Keratinocyte (primary cell): ENCODE data around the gene NPY4R2. TPM values are rescaled to one million over a fixed set of nuclear protein-coding genes. Genes with fewer than 3 reads are reported as not detected.
"Not testable (repeated sequence)": the region's sequence is repeated elsewhere in the genome, so short reads cannot be mapped to it uniquely, and the experiment has no call there.

Experiments used
- DNase-seq: peaks from one replicate; pipeline ENCODE4 v3.0.0-alpha.2; 2011; ENCODE audit warnings: low read depth, missing footprints, low spot score
- FAIRE-seq: peaks from 2 replicates; lab custom pipeline; 2011; peaks lifted over from hg19 to GRCh38; lab: Jason Lieb, UNC
- H2AFZ ChIP-seq: 2 replicates; pipeline ENCODE4 v1.6.0; 2012; ENCODE audit warnings: low read length, control low read depth, inconsistent platforms; ENCODE audit not compliant: control insufficient read depth
- H3K27ac ChIP-seq: 2 replicates; pipeline ENCODE4 v1.5.1; 2011; ENCODE audit warnings: low read length; ENCODE audit not compliant: control insufficient read depth, insufficient read depth
- H3K27me3 ChIP-seq: 3 replicates; pipeline ENCODE4 v1.6.0; 2011; ENCODE audit warnings: low read length; ENCODE audit not compliant: control insufficient read depth, insufficient read depth; ENCODE audit errors: extremely low read depth
- H3K36me3 ChIP-seq, 2 experiments: 2 replicates in 1 of 2; 3 replicates in 1 of 2; pipeline ENCODE4 v1.5.1; 2011; ENCODE audit warnings: low read length in 2 of 2, mild to moderate bottlenecking in 1 of 2; ENCODE audit not compliant: control insufficient read depth in 2 of 2, insufficient read depth in 2 of 2; ENCODE audit errors: extremely low read depth in 1 of 2
- H3K4me1 ChIP-seq: 3 replicates; pipeline ENCODE4 v1.5.1; 2011; ENCODE audit warnings: low read length; ENCODE audit not compliant: control insufficient read depth, insufficient read depth; ENCODE audit errors: extremely low read depth
- H3K4me2 ChIP-seq: 3 replicates; pipeline ENCODE4 v1.6.0; 2011; ENCODE audit warnings: low read depth, low read length; ENCODE audit not compliant: control insufficient read depth, insufficient read depth; ENCODE audit errors: extremely low read depth
- H3K4me3 ChIP-seq, 3 experiments: fragments of 200-600 bp in 1 of 3; sonication (generic) in 1 of 3; 2 replicates in 2 of 3; 3 replicates in 1 of 3; pipeline ENCODE4 v1.5.1; 2011 to 2016; ENCODE audit warnings: low read length in 3 of 3, mild to moderate bottlenecking in 3 of 3, control low read depth in 2 of 3, inconsistent platforms in 1 of 3, low read depth in 1 of 3, mixed read lengths in 1 of 3, mixed run types in 1 of 3, moderate library complexity in 1 of 3; ENCODE audit not compliant: control insufficient read depth in 2 of 3, insufficient read depth in 2 of 3; ENCODE audit errors: extremely low read depth in 1 of 3
- H3K79me2 ChIP-seq: 2 replicates; pipeline ENCODE4 v1.6.0; 2012; ENCODE audit warnings: low read length; ENCODE audit not compliant: control insufficient read depth, insufficient read depth
- H3K9ac ChIP-seq: 3 replicates; pipeline ENCODE4 v1.6.0; 2011; ENCODE audit warnings: low read length; ENCODE audit not compliant: control insufficient read depth, insufficient read depth; ENCODE audit errors: extremely low read depth
- H3K9me1 ChIP-seq: 3 replicates; pipeline ENCODE4 v1.6.0; 2011; ENCODE audit warnings: low read length; ENCODE audit not compliant: control insufficient read depth, insufficient read depth; ENCODE audit errors: extremely low read depth
- H3K9me3 ChIP-seq: 2 replicates; pipeline ENCODE4 v1.5.1; 2012; ENCODE audit warnings: low read depth, low read length; ENCODE audit not compliant: control insufficient read depth
- H4K20me1 ChIP-seq: 3 replicates; pipeline ENCODE4 v1.6.0; 2011; ENCODE audit warnings: low read length; ENCODE audit not compliant: control insufficient read depth, insufficient read depth; ENCODE audit errors: extremely low read depth
- dilution Hi-C: fragments of 300-500 bp; cut with MboI; formaldehyde crosslinking; loops from one replicate; pipeline ENCODE4 v1.7.0; 2020; ENCODE audit warnings: low sequenced_read_pairs; ENCODE audit not compliant: extremely low pct_ligation_motif_present
- polyA minus RNA-seq, 3 experiments: library from RNA; depleted of rRNA, polyadenylated mRNA; stranded (reverse); fragments of >200 nt; gene quantifications; 1 replicate in 1 of 3; 2 replicates in 1 of 3; 3 replicates in 1 of 3; pipeline ENCODE4 v1.2.3, GENCODE V29; 2011
- polyA plus RNA-seq, 5 experiments: library from polyadenylated mRNA; depleted of rRNA in 3 of 5; stranded (reverse) in 3 of 5; stranded (forward) in 1 of 5; unstranded in 1 of 5; fragments of >200 nt; gene quantifications; 1 replicate in 1 of 5; 2 replicates in 3 of 5; 3 replicates in 1 of 5; pipeline versions ENCODE4 v1.2.1 to v1.2.3, GENCODE V29; 2011 to 2012; ENCODE audit warnings: missing spikeins in 2 of 5, low read depth in 1 of 5, low replicate concordance in 1 of 5

The NPY4R2 gene
- 0.16 to 0.35 TPM (median 0.23 TPM) in 3 replicates for polyA plus RNA-seq
- polyA plus RNA-seq (2011; ENCODE audit: low read depth): not detected
- 0.12 and 0.16 TPM in 2 replicates for polyA plus RNA-seq (2011; cell fraction: cytosol; rRNA removed)
- 0.87 and 1.1 TPM in 2 replicates for polyA plus RNA-seq (2011; cell fraction: nucleus; rRNA removed)
- 0.10 TPM in 1 of 2 replicates, not detected in the other for polyA plus RNA-seq (2012; ENCODE audit: low replicate concordance)
- 0.36 to 1.4 TPM (median 1.1 TPM) in 3 replicates for polyA minus RNA-seq
- not detected for polyA minus RNA-seq (2011; cell fraction: cytosol; rRNA and poly(A)+ RNA removed)
- polyA minus RNA-seq (2011; cell fraction: nucleus; rRNA and poly(A)+ RNA removed): 0.31 and 1.3 TPM in 2 replicates

- H4K20me1 ChIP-seq, dilution Hi-C loops: not testable (repeated sequence)
Observed at GRCh38 chr10:47918475-47918874, at the start of gene NPY4R2. TSS of gene NPY4R2 (plus strand) at chr10:47918662. CDS start at chr10:47921988, 3,326 bp downstream.

GRCh38 chr10:47870887-47871286, 47.6 kb upstream of the NPY4R2 start:
- dilution Hi-C loops, H3K4me2 ChIP-seq, H3K9me1 ChIP-seq, H4K20me1 ChIP-seq, H2AFZ ChIP-seq, H3K27me3 ChIP-seq, H3K36me3 ChIP-seq, H3K27ac ChIP-seq, H3K4me1 ChIP-seq, H3K79me2 ChIP-seq, FAIRE-seq, DNase-seq, H3K9ac ChIP-seq, H3K4me3 ChIP-seq, H3K9me3 ChIP-seq: not testable (repeated sequence)

More at GRCh38 chr10:47918475-47918874, at the start of gene NPY4R2:
- H3K9me1 ChIP-seq, DNase-seq, H3K27ac ChIP-seq, FAIRE-seq, H3K9me3 ChIP-seq, H3K9ac ChIP-seq, H3K4me2 ChIP-seq, H3K79me2 ChIP-seq, H3K4me1 ChIP-seq, H3K4me3 ChIP-seq, H3K27me3 ChIP-seq, H2AFZ ChIP-seq, H3K36me3 ChIP-seq: not testable (repeated sequence)

GRCh38 chr10:47871485-47872180, 46.8 kb upstream of the NPY4R2 start:
- DNase-seq, H3K9me1 ChIP-seq, H3K9ac ChIP-seq, H4K20me1 ChIP-seq, H3K4me3 ChIP-seq, H3K9me3 ChIP-seq, H3K27ac ChIP-seq, FAIRE-seq, H3K4me2 ChIP-seq, H3K79me2 ChIP-seq, H3K4me1 ChIP-seq, H3K36me3 ChIP-seq, H2AFZ ChIP-seq, dilution Hi-C loops, H3K27me3 ChIP-seq: not testable (repeated sequence)

GRCh38 chr10:47872236-47872635, 46.2 kb upstream of the NPY4R2 start:
- H3K27ac ChIP-seq, H3K9me1 ChIP-seq, H3K4me1 ChIP-seq, FAIRE-seq, H3K27me3 ChIP-seq, dilution Hi-C loops, H3K9ac ChIP-seq, H3K4me2 ChIP-seq, DNase-seq, H3K36me3 ChIP-seq, H2AFZ ChIP-seq, H3K4me3 ChIP-seq, H4K20me1 ChIP-seq, H3K9me3 ChIP-seq, H3K79me2 ChIP-seq: not testable (repeated sequence)

- H4K20me1 ChIP-seq, H3K9me1 ChIP-seq, H3K27me3 ChIP-seq, H3K4me2 ChIP-seq, H3K9me3 ChIP-seq, H3K4me3 ChIP-seq, DNase-seq, H3K9ac ChIP-seq, H2AFZ ChIP-seq, H3K27ac ChIP-seq, H3K36me3 ChIP-seq, FAIRE-seq, H3K79me2 ChIP-seq, H3K4me1 ChIP-seq, dilution Hi-C loops: not testable (repeated sequence)
Observed at GRCh38 chr10:47884239-47884638, 34.2 kb upstream of the NPY4R2 start.
